ENCODE data around the gene FEM1A. TPM values are rescaled to one million over a fixed set of nuclear protein-coding genes. Genes with fewer than 3 reads are reported as not detected.

The FEM1A gene
- total and polyA plus RNA-seq, 10 of the 15 experiments (the other 5 are each of a cell fraction or from before 2014, with no cell fraction given) = 0.27 to 17.4 (median 3.8) TPM

DNA sequence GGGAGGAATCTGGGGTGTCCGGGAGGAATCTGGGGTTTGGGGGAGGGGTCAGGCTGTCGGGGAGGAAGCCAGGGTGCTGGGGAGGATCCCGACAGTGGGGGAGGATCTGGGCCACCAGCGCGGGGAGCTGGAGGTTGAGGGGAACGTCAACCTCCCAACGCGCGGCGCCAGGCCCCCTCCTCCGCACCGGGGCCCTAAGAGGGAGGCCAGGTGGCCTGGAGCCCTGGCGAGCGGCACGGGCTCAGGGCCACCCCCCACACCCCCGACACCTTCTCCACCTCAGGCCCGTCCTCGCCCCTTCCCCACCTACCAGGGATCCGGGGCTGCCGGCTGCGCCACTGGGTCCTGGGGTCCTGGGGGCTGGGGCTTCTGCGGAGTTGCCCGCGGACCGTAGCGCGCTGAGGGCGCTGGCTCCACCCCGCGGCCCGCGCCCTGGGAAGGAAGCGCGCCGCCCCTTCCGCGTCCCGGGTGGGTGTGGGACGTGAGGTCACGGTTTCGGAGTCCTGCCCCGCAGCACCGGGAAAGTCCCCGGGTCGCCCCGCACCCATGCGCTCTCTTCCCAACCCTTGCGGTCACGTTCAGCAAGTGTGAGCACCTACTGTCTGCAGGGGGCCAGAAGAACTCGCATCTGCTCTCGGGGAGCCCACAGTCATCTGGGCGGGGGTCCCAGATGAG lies 39.9 kb downstream of the FEM1A start, which contains the start of gene TICAM1 (continued):
- TF ChIP-seq, protein P1, sequence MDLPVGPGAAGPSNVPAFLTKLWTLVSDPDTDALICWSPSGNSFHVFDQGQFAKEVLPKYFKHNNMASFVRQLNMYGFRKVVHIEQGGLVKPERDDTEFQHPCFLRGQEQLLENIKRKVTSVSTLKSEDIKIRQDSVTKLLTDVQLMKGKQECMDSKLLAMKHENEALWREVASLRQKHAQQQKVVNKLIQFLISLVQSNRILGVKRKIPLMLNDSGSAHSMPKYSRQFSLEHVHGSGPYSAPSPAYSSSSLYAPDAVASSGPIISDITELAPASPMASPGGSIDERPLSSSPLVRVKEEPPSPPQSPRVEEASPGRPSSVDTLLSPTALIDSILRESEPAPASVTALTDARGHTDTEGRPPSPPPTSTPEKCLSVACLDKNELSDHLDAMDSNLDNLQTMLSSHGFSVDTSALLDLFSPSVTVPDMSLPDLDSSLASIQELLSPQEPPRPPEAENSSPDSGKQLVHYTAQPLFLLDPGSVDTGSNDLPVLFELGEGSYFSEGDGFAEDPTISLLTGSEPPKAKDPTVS (IDR thresholded peaks at IDR 0.05; ENCODE audit: low read depth, low read length) = no peak
- TF ChIP-seq NR2C2 (IDR thresholded peaks at IDR 0.05; ENCODE audit: borderline replicate concordance, control insufficient read depth, insufficient read length, low read depth) = no peak
- TF ChIP-seq LARP7 (IDR thresholded peaks at IDR 0.05) = peak; percentile 88
- peak; percentile 95 for TF ChIP-seq DPF2 (IDR thresholded peaks at IDR 0.05)
- TF ChIP-seq SPI1 (IDR thresholded peaks at IDR 0.05; ENCODE audit: borderline replicate concordance, insufficient read depth, low read depth, low read length) = no peak; the same call in 1 of the 2 replicates
- TF ChIP-seq RB1 (IDR thresholded peaks at IDR 0.05; ENCODE audit: borderline replicate concordance) = peak; percentile 88; the same call in 1 of the 2 replicates
- TF ChIP-seq YBX1 (IDR thresholded peaks at IDR 0.05) = no peak
- TF ChIP-seq, protein P2, sequence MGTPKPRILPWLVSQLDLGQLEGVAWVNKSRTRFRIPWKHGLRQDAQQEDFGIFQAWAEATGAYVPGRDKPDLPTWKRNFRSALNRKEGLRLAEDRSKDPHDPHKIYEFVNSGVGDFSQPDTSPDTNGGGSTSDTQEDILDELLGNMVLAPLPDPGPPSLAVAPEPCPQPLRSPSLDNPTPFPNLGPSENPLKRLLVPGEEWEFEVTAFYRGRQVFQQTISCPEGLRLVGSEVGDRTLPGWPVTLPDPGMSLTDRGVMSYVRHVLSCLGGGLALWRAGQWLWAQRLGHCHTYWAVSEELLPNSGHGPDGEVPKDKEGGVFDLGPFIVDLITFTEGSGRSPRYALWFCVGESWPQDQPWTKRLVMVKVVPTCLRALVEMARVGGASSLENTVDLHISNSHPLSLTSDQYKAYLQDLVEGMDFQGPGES (IDR thresholded peaks at IDR 0.05) = no peak
- no peak for TF ChIP-seq STAT1 (conservative IDR thresholded peaks at IDR 0.05)
- no peak for TF ChIP-seq ZNF24 (IDR thresholded peaks at IDR 0.05)
- peak in 1 of 2 experiments; percentile 24; a peak in 1 of 3 replicates for TF ChIP-seq EGR1 (IDR thresholded peaks at IDR 0.05; ENCODE audit: borderline replicate concordance in 1 of 2, low read depth in 2 of 2, low read length in 2 of 2)
- TF ChIP-seq ZBED1 (IDR thresholded peaks at IDR 0.05; ENCODE audit: borderline replicate concordance) = no peak
- no peak; a peak in 1 of 4 replicates for TF ChIP-seq EP300 (IDR thresholded peaks at IDR 0.05; ENCODE audit: borderline replicate concordance in 1 of 2, control insufficient read depth in 1 of 2, low read depth in 2 of 2, low read length in 2 of 2)
- TF ChIP-seq SUZ12 (IDR thresholded peaks at IDR 0.05; ENCODE audit: unreplicated experiment) = no peak
- TF ChIP-seq, protein P3, sequence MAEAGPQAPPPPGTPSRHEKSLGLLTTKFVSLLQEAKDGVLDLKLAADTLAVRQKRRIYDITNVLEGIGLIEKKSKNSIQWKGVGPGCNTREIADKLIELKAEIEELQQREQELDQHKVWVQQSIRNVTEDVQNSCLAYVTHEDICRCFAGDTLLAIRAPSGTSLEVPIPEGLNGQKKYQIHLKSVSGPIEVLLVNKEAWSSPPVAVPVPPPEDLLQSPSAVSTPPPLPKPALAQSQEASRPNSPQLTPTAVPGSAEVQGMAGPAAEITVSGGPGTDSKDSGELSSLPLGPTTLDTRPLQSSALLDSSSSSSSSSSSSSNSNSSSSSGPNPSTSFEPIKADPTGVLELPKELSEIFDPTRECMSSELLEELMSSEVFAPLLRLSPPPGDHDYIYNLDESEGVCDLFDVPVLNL (IDR thresholded peaks at IDR 0.05; ENCODE audit: low read depth, low read length) = no peak
- no peak for TF ChIP-seq CBX5 (IDR thresholded peaks at IDR 0.05; ENCODE audit: low read depth)
- peak; percentile 96 for TF ChIP-seq RELA (IDR thresholded peaks at IDR 0.05; ENCODE audit: borderline replicate concordance, partially characterized antibody)
- TF ChIP-seq RCOR1 (conservative IDR thresholded peaks at IDR 0.05; ENCODE audit: low read depth, low read length) = no peak
- peak; percentile 89 to 93 for TF ChIP-seq BHLHE40 (IDR thresholded peaks at IDR 0.05; ENCODE audit: borderline replicate concordance in 1 of 2, low read depth in 2 of 2, low read length in 1 of 2)
- no peak for TF ChIP-seq MEF2A (IDR thresholded peaks at IDR 0.05; ENCODE audit: insufficient read depth, low read depth, low read length)
- TF ChIP-seq ZZZ3 (IDR thresholded peaks at IDR 0.05; ENCODE audit: control insufficient read depth, insufficient read length, low read depth) = no peak
- peak; percentile 63; the same call in 1 of the 2 replicates for TF ChIP-seq MTA2 (IDR thresholded peaks at IDR 0.05; ENCODE audit: low read depth)
- TF ChIP-seq NFYB (IDR thresholded peaks at IDR 0.05; ENCODE audit: insufficient read depth, low read depth, low read length) = no peak
- peak; percentile 99 for TF ChIP-seq GATAD2B (conservative IDR thresholded peaks at IDR 0.05; ENCODE audit: low read depth)
- TF ChIP-seq TARDBP (IDR thresholded peaks at IDR 0.05; ENCODE audit: borderline replicate concordance) = no peak
- no peak for TF ChIP-seq RAD21 (IDR thresholded peaks at IDR 0.05; ENCODE audit: insufficient read depth, low read depth, low read length)
- peak; percentile 83 for TF ChIP-seq POLR2AphosphoS5 (IDR thresholded peaks at IDR 0.05; ENCODE audit: low read length)

All from GM12878 (cell line).